Measurements from ENCODE around the gene LINC01488. TPM values are rescaled to one million over a fixed set of nuclear protein-coding genes. Genes with fewer than 3 reads are reported as not detected.

Gene LINC01488
- polyA plus RNA-seq, 1 of the 3 experiments (the other 2 are of a cell fraction) = not detected

DNA sequence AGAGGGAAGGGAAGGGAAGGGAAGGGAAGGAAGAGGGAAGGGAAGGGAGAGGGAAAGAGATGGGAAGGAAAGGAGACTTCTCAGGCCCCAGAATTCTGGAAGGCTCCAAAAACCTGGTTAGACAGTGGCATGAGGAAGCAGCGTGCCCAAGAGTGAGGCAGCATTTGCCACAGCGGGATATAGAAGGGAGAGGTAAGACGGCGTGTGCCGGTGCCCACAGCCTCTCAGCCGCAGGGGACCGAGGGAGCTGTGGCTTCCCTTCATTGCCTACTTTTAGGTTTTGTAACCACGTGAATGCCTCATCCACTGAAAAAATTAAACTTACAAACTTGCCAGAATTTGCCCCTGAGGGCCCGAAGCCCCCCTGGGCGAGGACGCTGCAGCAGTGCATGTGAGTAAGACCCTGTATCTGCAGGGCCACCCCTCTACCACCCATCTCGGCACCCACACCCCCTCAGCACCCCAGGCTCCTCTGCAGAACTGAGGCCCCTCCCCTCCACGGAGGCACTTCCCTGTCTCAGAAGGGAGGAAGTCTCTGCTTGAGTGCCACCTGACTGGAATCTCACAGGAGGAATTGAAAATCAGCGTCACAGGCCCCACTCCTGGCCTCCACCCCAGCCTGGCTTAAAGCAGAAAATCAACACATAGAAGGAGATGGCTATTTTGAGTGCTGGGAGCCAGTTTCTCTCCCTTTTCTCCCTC, 58.1 kb downstream of the LINC01488 start:
- ChIA-PET POLR2A (no interaction called here), CTCF (no interaction called here)
- DNase-seq = no peak
- no peaks in the 10 kb centered on the region for H3F3A ChIP-seq (replicated peaks; ENCODE audit: insufficient read depth)
- no peaks in the 10 kb centered on the region for H3K9me2 ChIP-seq
- peaks cover 11 to 15% of the 10 kb centered on the region in 2 experiments; a peak in 2 of 4 replicates for H3K4me1 ChIP-seq (ENCODE audit: control insufficient read depth in 1 of 2, insufficient read depth in 2 of 2, low read depth in 1 of 2, low read length in 1 of 2)
- H3K36me3 ChIP-seq (replicated peaks in 1 of 2; ENCODE audit: control insufficient read depth in 1 of 2, insufficient read depth in 2 of 2, low read length in 1 of 2) = no peaks in the 10 kb centered on the region
- no peak overlapping the region for H2AFZ ChIP-seq (ENCODE audit: low read depth)
- H3K79me2 ChIP-seq (ENCODE audit: insufficient read depth) = no peaks in the 10 kb centered on the region
- H3K4me2 ChIP-seq = no peak overlapping the region
- TF ChIP-seq YY1 (IDR thresholded peaks at IDR 0.05; ENCODE audit: low read depth) (no peak), CHD2 (IDR thresholded peaks at IDR 0.05; ENCODE audit: low read length, partially characterized antibody) (no peak), POLR2AphosphoS5 (IDR thresholded peaks at IDR 0.05; ENCODE audit: low read depth, low read length) (no peak), GATA2 (CRISPR knock-in tag; IDR thresholded peaks at IDR 0.05) (no peak), MXI1 (IDR thresholded peaks at IDR 0.05; ENCODE audit: low read depth, low read length) (no peak), RXRA (IDR thresholded peaks at IDR 0.05; ENCODE audit: borderline replicate concordance, low read depth) (no peak), ELF1 (IDR thresholded peaks at IDR 0.05) (no peak), RAD21 (IDR thresholded peaks at IDR 0.05; ENCODE audit: low read length) (no peak), NFIC (IDR thresholded peaks at IDR 0.05; ENCODE audit: borderline replicate concordance) (no peak), TCF12 (IDR thresholded peaks at IDR 0.05) (no peak)
- TF ChIP-seq, protein P1, sequence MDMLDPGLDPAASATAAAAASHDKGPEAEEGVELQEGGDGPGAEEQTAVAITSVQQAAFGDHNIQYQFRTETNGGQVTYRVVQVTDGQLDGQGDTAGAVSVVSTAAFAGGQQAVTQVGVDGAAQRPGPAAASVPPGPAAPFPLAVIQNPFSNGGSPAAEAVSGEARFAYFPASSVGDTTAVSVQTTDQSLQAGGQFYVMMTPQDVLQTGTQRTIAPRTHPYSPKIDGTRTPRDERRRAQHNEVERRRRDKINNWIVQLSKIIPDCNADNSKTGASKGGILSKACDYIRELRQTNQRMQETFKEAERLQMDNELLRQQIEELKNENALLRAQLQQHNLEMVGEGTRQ (IDR thresholded peaks at IDR 0.05; ENCODE audit: borderline replicate concordance, low read depth, low read length) = no peak
- no peak overlapping the region for H3K4me3 ChIP-seq (ENCODE audit: low read depth in 2 of 2, low read length in 1 of 2)
- H3K27me3 ChIP-seq (ENCODE audit: insufficient read depth) = no peaks in the 10 kb centered on the region
- H3K9ac ChIP-seq = no peak overlapping the region
- H4K20me1 ChIP-seq (ENCODE audit: insufficient read depth) = no peaks in the 10 kb centered on the region
- WGBS (ENCODE audit: low lambda C conversion rate) = 92% methylated on average over 14 of the region's 14 CpGs
- H3K27ac ChIP-seq (ENCODE audit: low read depth in 2 of 2, low read length in 1 of 2) = no peak overlapping the region; a peak in 1 of 4 replicates
- no peaks in the 10 kb centered on the region for H3K9me3 ChIP-seq

DNA sequence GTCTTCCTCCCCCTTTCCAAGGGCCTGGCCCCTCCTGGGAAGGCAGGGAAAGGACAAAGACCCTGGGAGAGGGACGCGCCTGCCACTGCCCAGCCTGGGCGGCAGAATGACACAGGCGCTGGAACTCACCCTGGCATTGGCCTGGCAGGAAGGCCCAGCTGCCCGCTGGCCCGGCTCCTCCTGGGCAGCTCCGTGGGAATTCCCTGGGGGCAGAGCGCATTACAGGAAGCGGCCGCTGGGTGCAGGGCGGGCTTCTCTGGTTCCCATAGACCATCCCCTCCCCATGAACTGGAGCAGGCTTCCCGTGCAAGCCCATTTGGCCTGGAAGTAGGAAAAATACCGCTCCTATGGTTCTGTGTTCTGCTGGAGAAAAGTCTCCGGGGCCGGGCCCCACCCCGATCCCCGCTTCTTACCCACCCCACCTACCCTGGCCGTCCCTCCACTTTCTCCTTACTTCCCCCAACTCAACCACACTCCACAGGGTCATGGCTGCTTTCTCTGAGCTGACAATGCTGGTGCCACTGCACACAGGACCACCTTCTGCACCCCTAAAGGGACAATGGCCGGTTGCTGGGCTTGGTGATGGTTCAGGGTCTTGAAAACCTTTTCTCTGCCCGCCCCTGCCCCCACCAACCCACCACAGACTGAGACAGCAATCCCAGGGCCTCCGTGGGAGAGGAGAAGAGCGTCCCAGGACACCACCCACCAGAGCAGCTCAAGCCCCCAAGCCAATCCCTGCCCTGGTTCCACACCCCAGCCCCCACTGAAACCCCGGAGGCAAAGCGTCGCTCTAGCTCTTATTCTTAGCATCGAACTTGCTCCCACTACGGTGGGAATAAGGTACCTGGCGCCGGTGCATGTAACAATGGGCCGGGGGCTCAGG, 58.9 kb downstream of the LINC01488 start:
- Histone ChIP-seq H3K9me2 (no peaks in the 10 kb centered on the region), H3K9me3 (no peaks in the 10 kb centered on the region), H3K4me3 (ENCODE audit: low read depth in 2 of 2, low read length in 1 of 2) (no peak overlapping the region), H3K79me2 (ENCODE audit: insufficient read depth) (no peaks in the 10 kb centered on the region), H3K4me2 (no peak overlapping the region), H2AFZ (ENCODE audit: low read depth) (no peak overlapping the region), H3K36me3 (replicated peaks in 1 of 2; ENCODE audit: control insufficient read depth in 1 of 2, insufficient read depth in 2 of 2, low read length in 1 of 2) (no peaks in the 10 kb centered on the region), H3K9ac (no peak overlapping the region), H3K4me1 (ENCODE audit: control insufficient read depth in 1 of 2, insufficient read depth in 2 of 2, low read depth in 1 of 2, low read length in 1 of 2) (peaks cover 11 to 15% of the 10 kb centered on the region in 2 experiments; a peak in 2 of 4 replicates), H3K27me3 (ENCODE audit: insufficient read depth) (no peaks in the 10 kb centered on the region), H3F3A (replicated peaks; ENCODE audit: insufficient read depth) (no peaks in the 10 kb centered on the region), H4K20me1 (ENCODE audit: insufficient read depth) (no peaks in the 10 kb centered on the region), H3K27ac (ENCODE audit: low read depth in 2 of 2, low read length in 1 of 2) (no peak overlapping the region; a peak in 1 of 4 replicates)
- POLR2A ChIA-PET = no interaction called here
- CTCF ChIA-PET = interaction anchor here (0.9 kb wide), 1 partner anchor 9 kb away, joined by 3 read pairs; no protein-coding TSS in a partner anchor
- WGBS (ENCODE audit: low lambda C conversion rate) = 95% methylated on average over 10 of the region's 30 CpGs
- peak; percentile 69 for DNase-seq
- TF ChIP-seq, protein P2, sequence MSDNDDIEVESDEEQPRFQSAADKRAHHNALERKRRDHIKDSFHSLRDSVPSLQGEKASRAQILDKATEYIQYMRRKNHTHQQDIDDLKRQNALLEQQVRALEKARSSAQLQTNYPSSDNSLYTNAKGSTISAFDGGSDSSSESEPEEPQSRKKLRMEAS (IDR thresholded peaks at IDR 0.05; ENCODE audit: low read depth) = no peak
- no peak for TF ChIP-seq FOXM1 (IDR thresholded peaks at IDR 0.05; ENCODE audit: low read depth)
- TF ChIP-seq, protein P3, sequence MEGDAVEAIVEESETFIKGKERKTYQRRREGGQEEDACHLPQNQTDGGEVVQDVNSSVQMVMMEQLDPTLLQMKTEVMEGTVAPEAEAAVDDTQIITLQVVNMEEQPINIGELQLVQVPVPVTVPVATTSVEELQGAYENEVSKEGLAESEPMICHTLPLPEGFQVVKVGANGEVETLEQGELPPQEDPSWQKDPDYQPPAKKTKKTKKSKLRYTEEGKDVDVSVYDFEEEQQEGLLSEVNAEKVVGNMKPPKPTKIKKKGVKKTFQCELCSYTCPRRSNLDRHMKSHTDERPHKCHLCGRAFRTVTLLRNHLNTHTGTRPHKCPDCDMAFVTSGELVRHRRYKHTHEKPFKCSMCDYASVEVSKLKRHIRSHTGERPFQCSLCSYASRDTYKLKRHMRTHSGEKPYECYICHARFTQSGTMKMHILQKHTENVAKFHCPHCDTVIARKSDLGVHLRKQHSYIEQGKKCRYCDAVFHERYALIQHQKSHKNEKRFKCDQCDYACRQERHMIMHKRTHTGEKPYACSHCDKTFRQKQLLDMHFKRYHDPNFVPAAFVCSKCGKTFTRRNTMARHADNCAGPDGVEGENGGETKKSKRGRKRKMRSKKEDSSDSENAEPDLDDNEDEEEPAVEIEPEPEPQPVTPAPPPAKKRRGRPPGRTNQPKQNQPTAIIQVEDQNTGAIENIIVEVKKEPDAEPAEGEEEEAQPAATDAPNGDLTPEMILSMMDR (IDR thresholded peaks at IDR 0.05) = no peak
- TF ChIP-seq MEF2A (IDR thresholded peaks at IDR 0.05; ENCODE audit: borderline replicate concordance, low read depth) = no peak
- TF ChIP-seq SIN3A (IDR thresholded peaks at IDR 0.05; ENCODE audit: borderline replicate concordance, low read depth, low read length) = no peak
- TF ChIP-seq CHD2 (IDR thresholded peaks at IDR 0.05; ENCODE audit: low read length, partially characterized antibody) = no peak
- TF ChIP-seq SMC3 (IDR thresholded peaks at IDR 0.05; ENCODE audit: low read depth, low read length) = no peak
- no peak for TF ChIP-seq JUND (IDR thresholded peaks at IDR 0.05)
- no peak for TF ChIP-seq EZH2phosphoT487 (IDR thresholded peaks at IDR 0.05; ENCODE audit: borderline replicate concordance, low read depth)
- no peak for TF ChIP-seq RXRA (IDR thresholded peaks at IDR 0.05; ENCODE audit: borderline replicate concordance, low read depth)
- TF ChIP-seq, protein P1 (IDR thresholded peaks at IDR 0.05; ENCODE audit: borderline replicate concordance, low read depth, low read length) = no peak
- no peak for TF ChIP-seq RFX5 (IDR thresholded peaks at IDR 0.05; ENCODE audit: low read length)
- no peak for TF ChIP-seq RAD21 (IDR thresholded peaks at IDR 0.05; ENCODE audit: low read length)
